ENCODE results near the gene NELL2.

DNA sequence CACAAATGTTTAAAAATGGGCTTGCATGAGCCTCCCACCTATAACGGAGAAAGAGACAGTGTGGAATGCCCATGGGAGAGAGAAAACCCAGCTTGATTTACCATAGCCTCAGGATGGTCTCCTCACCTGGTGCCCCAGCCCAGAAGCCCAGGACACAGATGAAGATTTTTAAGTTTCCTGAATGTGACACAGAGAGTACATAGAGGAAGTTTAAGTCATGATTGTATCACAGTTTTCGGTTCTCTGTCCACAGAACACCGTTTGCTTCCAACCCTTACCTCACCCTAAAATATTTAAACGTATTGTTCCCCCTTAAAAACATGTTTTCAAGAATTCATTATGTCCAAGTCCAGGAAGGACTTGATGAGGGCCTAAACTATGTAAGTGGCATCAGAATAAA, 56.2 kb downstream of the NELL2 start:
- TF ChIP-seq, protein P1, sequence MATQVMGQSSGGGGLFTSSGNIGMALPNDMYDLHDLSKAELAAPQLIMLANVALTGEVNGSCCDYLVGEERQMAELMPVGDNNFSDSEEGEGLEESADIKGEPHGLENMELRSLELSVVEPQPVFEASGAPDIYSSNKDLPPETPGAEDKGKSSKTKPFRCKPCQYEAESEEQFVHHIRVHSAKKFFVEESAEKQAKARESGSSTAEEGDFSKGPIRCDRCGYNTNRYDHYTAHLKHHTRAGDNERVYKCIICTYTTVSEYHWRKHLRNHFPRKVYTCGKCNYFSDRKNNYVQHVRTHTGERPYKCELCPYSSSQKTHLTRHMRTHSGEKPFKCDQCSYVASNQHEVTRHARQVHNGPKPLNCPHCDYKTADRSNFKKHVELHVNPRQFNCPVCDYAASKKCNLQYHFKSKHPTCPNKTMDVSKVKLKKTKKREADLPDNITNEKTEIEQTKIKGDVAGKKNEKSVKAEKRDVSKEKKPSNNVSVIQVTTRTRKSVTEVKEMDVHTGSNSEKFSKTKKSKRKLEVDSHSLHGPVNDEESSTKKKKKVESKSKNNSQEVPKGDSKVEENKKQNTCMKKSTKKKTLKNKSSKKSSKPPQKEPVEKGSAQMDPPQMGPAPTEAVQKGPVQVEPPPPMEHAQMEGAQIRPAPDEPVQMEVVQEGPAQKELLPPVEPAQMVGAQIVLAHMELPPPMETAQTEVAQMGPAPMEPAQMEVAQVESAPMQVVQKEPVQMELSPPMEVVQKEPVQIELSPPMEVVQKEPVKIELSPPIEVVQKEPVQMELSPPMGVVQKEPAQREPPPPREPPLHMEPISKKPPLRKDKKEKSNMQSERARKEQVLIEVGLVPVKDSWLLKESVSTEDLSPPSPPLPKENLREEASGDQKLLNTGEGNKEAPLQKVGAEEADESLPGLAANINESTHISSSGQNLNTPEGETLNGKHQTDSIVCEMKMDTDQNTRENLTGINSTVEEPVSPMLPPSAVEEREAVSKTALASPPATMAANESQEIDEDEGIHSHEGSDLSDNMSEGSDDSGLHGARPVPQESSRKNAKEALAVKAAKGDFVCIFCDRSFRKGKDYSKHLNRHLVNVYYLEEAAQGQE (IDR thresholded peaks at IDR 0.05; ENCODE audit: insufficient read depth in 1 of 2, low read depth in 2 of 2, low read length in 2 of 2), result no peak
- no peak for TF ChIP-seq POLR2AphosphoS5 (IDR thresholded peaks at IDR 0.05; ENCODE audit: low read depth, low read length)
- no peak for TF ChIP-seq SIN3A (IDR thresholded peaks at IDR 0.05; ENCODE audit: borderline replicate concordance, insufficient read depth, low read length)

All from PFSK-1 (cell line).